HCT116 (cell line): ENCODE data around the gene PCP2. TPM values are rescaled to one million over a fixed set of nuclear protein-coding genes. Genes with fewer than 3 reads are reported as not detected.

Experiments used
- ATAC-seq: fragments of 200-7000 bp; cut with Tn5 transposase; 2 replicates; pipeline ENCODE4 v1.9.1; 2020; ENCODE audit warnings: mild to moderate bottlenecking, moderate library complexity
- BruUV-seq: library from RNA; stranded (reverse); fragments of 400-500 nt; replicated peaks from 2 replicates; lab custom pipeline; 2021; lab: Mats Ljungman, UMichigan
- CTCF ChIA-PET: fragments of 300-600 bp; sonication (Branson Sonifier 250); formaldehyde crosslinking; loops from one replicate; lab custom pipeline; 2021; ENCODE audit warnings: antibody characterized with exemption; lab: Charles Lee
- POLR2A ChIA-PET: fragments of 300-600, 350-600 bp; sonication (Branson Sonifier 250); formaldehyde crosslinking; loops from one replicate; lab custom pipeline; 2021; ENCODE audit warnings: antibody characterized with exemption; lab: Charles Lee
- RAD21 ChIA-PET, 2 experiments: fragments of 300-600 bp; sonication (Branson Sonifier 250); formaldehyde crosslinking; loops; one replicate each; lab custom pipeline; 2023; ENCODE audit warnings: low total read pairs in 2 of 2; ENCODE audit not compliant: uncharacterized antibody in 2 of 2, unreplicated experiment in 2 of 2, low non-redundant PET in 1 of 2; lab: Charles Lee
- DNase-seq: peaks from one replicate; pipeline ENCODE4 v3.0.0-alpha.2; 2010; ENCODE audit warnings: low read depth, low spot score
- H2AFZ ChIP-seq: fragments of 200-600 bp; shearing (Covaris generic), sonication (generic); 2 replicates; pipeline ENCODE4 v1.6.1; 2017; ENCODE audit warnings: low read depth, mixed run types, mixed read lengths, antibody characterized with exemption, low read length; ENCODE audit not compliant: poor library complexity, severe bottlenecking
- H3K27ac ChIP-seq: 2 replicates; pipeline ENCODE4 v1.5.1; 2012; ENCODE audit warnings: low read depth, low read length
- H3K27me3 ChIP-seq: fragments of 200-600 bp; sonication (generic); 2 replicates; pipeline ENCODE4 v1.6.1; 2016; ENCODE audit warnings: mixed run types, low read length, mixed read lengths; ENCODE audit not compliant: insufficient read depth
- H3K36me3 ChIP-seq, 2 experiments: fragments of 200-500 bp in 1 of 2; fragments of 200-600 bp in 1 of 2; sonication (Bioruptor generic) in 1 of 2; sonication (generic) in 1 of 2; 2 replicates each; pipeline versions ENCODE4 v1.5.1 to v1.6.1; 2014 to 2016; ENCODE audit warnings: low read length in 2 of 2, inconsistent platforms in 1 of 2, mixed read lengths in 1 of 2, mixed run types in 1 of 2; ENCODE audit not compliant: insufficient read depth in 2 of 2, control insufficient read depth in 1 of 2
- H3K4me1 ChIP-seq, 2 experiments: fragments of 200-600 bp in 1 of 2; sonication (generic) in 1 of 2; 2 replicates each; pipeline versions ENCODE4 v1.5.1 to v1.6.1; 2012 to 2017; ENCODE audit warnings: low read length in 2 of 2, inconsistent platforms in 1 of 2, mild to moderate bottlenecking in 1 of 2, mixed read lengths in 1 of 2, mixed run types in 1 of 2, moderate library complexity in 1 of 2; ENCODE audit not compliant: insufficient read depth in 2 of 2, control insufficient read depth in 1 of 2
- H3K4me2 ChIP-seq: fragments of 200-600 bp; sonication (generic); 2 replicates; pipeline ENCODE4 v1.6.1; 2017; ENCODE audit warnings: mixed run types, low read length, mixed read lengths
- H3K4me3 ChIP-seq, 2 experiments: fragments of 200-600 bp in 1 of 2; sonication (generic) in 1 of 2; replicated peaks in 1 of 2; 2 replicates each; pipeline ENCODE4 v1.5.1; 2011 to 2016; ENCODE audit warnings: low read length in 2 of 2, control low read depth in 1 of 2, low read depth in 1 of 2, mild to moderate bottlenecking in 1 of 2, mixed read lengths in 1 of 2, mixed run types in 1 of 2
- H3K79me2 ChIP-seq: fragments of 200-600 bp; sonication (generic); 2 replicates; pipeline ENCODE4 v1.6.1; 2017; ENCODE audit warnings: mild to moderate bottlenecking, mixed run types, low read length, moderate library complexity, mixed read lengths; ENCODE audit not compliant: insufficient read depth
- H3K9ac ChIP-seq: fragments of 200-600 bp; sonication (generic); 2 replicates; pipeline ENCODE4 v1.6.1; 2016; ENCODE audit warnings: low read length, mixed read lengths
- H3K9me2 ChIP-seq: fragments of 200-600 bp; sonication (generic), shearing (Covaris generic); 2 replicates; pipeline ENCODE4 v1.6.1; 2017; ENCODE audit warnings: mixed run types, mild to moderate bottlenecking, moderate library complexity; ENCODE audit not compliant: insufficient read depth
- H3K9me3 ChIP-seq, 2 experiments: fragments of 200-500 bp in 1 of 2; fragments of 200-600 bp in 1 of 2; sonication (Bioruptor generic) in 1 of 2; sonication (generic) in 1 of 2; 2 replicates each; pipeline ENCODE4 v1.6.1; 2014 to 2017; ENCODE audit warnings: low read length in 2 of 2, mixed read lengths in 2 of 2, inconsistent platforms in 1 of 2, low read depth in 1 of 2, mild to moderate bottlenecking in 1 of 2, mixed run types in 1 of 2, moderate library complexity in 1 of 2; ENCODE audit not compliant: control insufficient read depth in 1 of 2, insufficient read depth in 1 of 2
- H4K20me1 ChIP-seq: fragments of 200-600 bp; sonication (generic), shearing (Covaris generic); 2 replicates; pipeline ENCODE4 v1.6.1; 2017; ENCODE audit warnings: mixed run types, mild to moderate bottlenecking, moderate library complexity; ENCODE audit not compliant: insufficient read depth
- CEBPB ChIP-seq: IDR thresholded peaks from 2 replicates; pipeline ENCODE4 v1.6.1; 2012; ENCODE audit warnings: low read depth
- EGR1 ChIP-seq: IDR thresholded peaks from 2 replicates; pipeline ENCODE4 v1.6.1; 2012; ENCODE audit warnings: low read depth
- EZH2 ChIP-seq: fragments of 200-600 bp; sonication (generic); IDR thresholded peaks from 2 replicates; pipeline ENCODE4 v1.6.1; 2017; ENCODE audit warnings: antibody characterized with exemption, mixed run types
- EZH2phosphoT487 ChIP-seq: fragments of 200-600 bp; IDR thresholded peaks from 2 replicates; pipeline ENCODE4 v1.6.1; 2018; ENCODE audit warnings: antibody characterized with exemption, borderline replicate concordance
- FOSL1 ChIP-seq: IDR thresholded peaks from 2 replicates; pipeline ENCODE4 v1.6.1; 2012; ENCODE audit warnings: low read depth
- POLR2A ChIP-seq: IDR thresholded peaks from 2 replicates; pipeline ENCODE4 v1.7.0; 2011; ENCODE audit warnings: borderline replicate concordance; ENCODE audit not compliant: insufficient read depth, insufficient read length; ENCODE audit errors: extremely low read depth
- POLR2AphosphoS5 ChIP-seq: IDR thresholded peaks from 2 replicates; pipeline ENCODE4 v1.6.1; 2011; ENCODE audit warnings: mild to moderate bottlenecking, low read depth, low read length, moderate library complexity
- SIN3A ChIP-seq: IDR thresholded peaks from 2 replicates; pipeline ENCODE4 v1.6.1; 2012; ENCODE audit warnings: low read depth
- SP1 ChIP-seq: IDR thresholded peaks from 2 replicates; pipeline ENCODE4 v1.6.1; 2012; ENCODE audit warnings: low read depth
- SRF ChIP-seq: IDR thresholded peaks from 2 replicates; pipeline ENCODE4 v1.6.1; 2012; ENCODE audit warnings: low read depth
- YY1 ChIP-seq: IDR thresholded peaks from 2 replicates; pipeline ENCODE4 v1.6.1; 2011; ENCODE audit warnings: low read length, low read depth, moderate library complexity, mild to moderate bottlenecking; ENCODE audit not compliant: insufficient replicate concordance; ENCODE audit errors: extremely low read depth
- ZFX ChIP-seq: fragments of 450-650 bp; IDR thresholded peaks from 2 replicates; pipeline ENCODE4 v1.6.1; 2017
- ZNF274 ChIP-seq: fragments of 200-500 bp; sonication (Bioruptor generic); IDR thresholded peaks from 2 replicates; pipeline ENCODE4 v1.6.1; 2014; ENCODE audit warnings: mild to moderate bottlenecking, low read depth, low read length, inconsistent platforms
- intact Hi-C: fragments of 100-400 bp; cut with micrococcal nuclease; formaldehyde crosslinking; loops from 2 replicates; pipeline ENCODE4 v1.10.0; 2022
- total RNA-seq: library from RNA; stranded (reverse); gene quantifications from one replicate; pipeline ENCODE4 v1.2.1, GENCODE V29; 2021; ENCODE audit not compliant: unreplicated experiment
- TF ChIP-seq, protein P1 (sequence below): IDR thresholded peaks from 2 replicates; pipeline ENCODE4 v1.6.1; 2012
- TF ChIP-seq, protein P2 (sequence below): IDR thresholded peaks from 2 replicates; pipeline ENCODE4 v1.6.1; 2011; ENCODE audit warnings: mild to moderate bottlenecking, low read length, moderate library complexity; ENCODE audit not compliant: insufficient replicate concordance; ENCODE audit errors: extremely low read depth
- TF ChIP-seq, protein P3 (sequence below): IDR thresholded peaks from 2 replicates; pipeline ENCODE4 v1.6.1; 2012; ENCODE audit warnings: low read depth
- TF ChIP-seq, protein P4 (sequence below), 3 experiments: fragments of 200-600 bp in 1 of 3; sonication (generic) in 1 of 3; IDR thresholded peaks in 2 of 3; conservative IDR thresholded peaks in 1 of 3; 2 replicates each; pipeline ENCODE4 v1.5.1; 2012 to 2017; ENCODE audit warnings: low read depth in 2 of 3, low read length in 2 of 3, antibody characterized with exemption in 1 of 3, borderline replicate concordance in 1 of 3, control low read depth in 1 of 3, mild to moderate bottlenecking in 1 of 3, mixed read lengths in 1 of 3, mixed run types in 1 of 3, moderate library complexity in 1 of 3; ENCODE audit not compliant: insufficient read depth in 1 of 3
- TF ChIP-seq, protein P5 (sequence below): IDR thresholded peaks from 2 replicates; pipeline ENCODE4 v1.6.1; 2012

Gene PCP2
- total RNA-seq, 1 experiment from 2014 or later = 0.32 TPM

DNA sequence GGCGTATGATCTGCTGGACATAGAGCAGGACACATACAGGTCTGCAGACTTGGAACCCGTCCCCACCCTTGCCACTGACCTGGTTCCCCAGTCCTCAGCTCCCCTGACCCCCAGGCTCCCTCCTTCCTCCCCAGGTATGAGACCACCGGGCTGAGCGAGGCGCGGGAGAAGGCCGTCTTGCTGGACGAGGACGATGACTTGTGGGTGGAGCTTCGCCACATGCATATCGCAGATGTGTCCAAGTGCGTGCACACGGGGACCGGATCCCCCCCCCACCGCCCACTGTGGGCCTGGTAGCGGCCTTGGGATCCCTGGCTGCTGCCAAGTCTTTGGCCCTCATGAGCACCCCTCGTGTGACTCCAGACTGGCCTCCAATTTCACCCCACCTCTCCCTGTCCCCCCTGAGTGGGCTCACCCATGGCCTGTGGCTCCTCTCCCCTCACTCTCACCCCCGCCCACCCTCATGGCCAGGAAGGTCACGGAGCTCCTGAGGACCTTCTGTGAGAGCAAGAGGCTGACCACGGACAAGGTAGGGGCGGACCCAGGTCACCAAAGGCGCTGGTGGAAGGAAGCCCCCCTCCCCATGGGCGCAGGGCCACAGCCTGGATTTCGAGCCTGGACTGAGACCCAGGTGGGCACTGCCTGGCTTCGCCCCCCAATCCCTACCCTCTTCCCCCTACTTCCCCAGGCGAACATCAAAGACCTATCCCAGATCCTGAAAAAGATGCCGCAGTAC, 8.9 kb upstream of the PCP2 start:
- RAD21 ChIA-PET = no interaction called here

More for the DNA sequence above, 8.9 kb upstream of the PCP2 start:
- no peak overlapping the region for H3K4me2 ChIP-seq
- intact Hi-C loops = no loop called here
- no peak overlapping the region for H3K9ac ChIP-seq
- CTCF ChIA-PET = no interaction called here
- H4K20me1 ChIP-seq = no peaks in the 10 kb centered on the region
- POLR2A ChIA-PET = no interaction called here
- H3K27ac ChIP-seq = no peak overlapping the region
- H2AFZ ChIP-seq = no peak overlapping the region
- H3K9me2 ChIP-seq = no peaks in the 10 kb centered on the region
- no peaks in the 10 kb centered on the region for H3K27me3 ChIP-seq
- H3K4me3 ChIP-seq = no peak overlapping the region
- no TSS peak for BruUV-seq
- DNase-seq (no peak), ATAC-seq (no peak)
- peaks cover 0 to 11% of the 10 kb centered on the region in 2 experiments; a peak in 1 of 4 replicates for H3K36me3 ChIP-seq
- peaks cover 0 to 4% of the 10 kb centered on the region in 2 experiments; a peak in 1 of 4 replicates for H3K9me3 ChIP-seq
- H3K4me1 ChIP-seq = peaks cover 5 to 20% of the 10 kb centered on the region in 2 experiments; a peak in 3 of 4 replicates
- peaks cover 15% of the 10 kb centered on the region for H3K79me2 ChIP-seq
- TF ChIP-seq POLR2AphosphoS5 (no peak), SP1 (no peak), SIN3A (no peak), ZFX (no peak), POLR2A (no peak), FOSL1 (no peak), EGR1 (no peak), ZNF274 (no peak), EZH2phosphoT487 (no peak), EZH2 (no peak), CEBPB (no peak), SRF (no peak), YY1 (no peak)
- TF ChIP-seq, protein P1, sequence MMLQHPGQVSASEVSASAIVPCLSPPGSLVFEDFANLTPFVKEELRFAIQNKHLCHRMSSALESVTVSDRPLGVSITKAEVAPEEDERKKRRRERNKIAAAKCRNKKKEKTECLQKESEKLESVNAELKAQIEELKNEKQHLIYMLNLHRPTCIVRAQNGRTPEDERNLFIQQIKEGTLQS = no peak
- TF ChIP-seq, protein P2, sequence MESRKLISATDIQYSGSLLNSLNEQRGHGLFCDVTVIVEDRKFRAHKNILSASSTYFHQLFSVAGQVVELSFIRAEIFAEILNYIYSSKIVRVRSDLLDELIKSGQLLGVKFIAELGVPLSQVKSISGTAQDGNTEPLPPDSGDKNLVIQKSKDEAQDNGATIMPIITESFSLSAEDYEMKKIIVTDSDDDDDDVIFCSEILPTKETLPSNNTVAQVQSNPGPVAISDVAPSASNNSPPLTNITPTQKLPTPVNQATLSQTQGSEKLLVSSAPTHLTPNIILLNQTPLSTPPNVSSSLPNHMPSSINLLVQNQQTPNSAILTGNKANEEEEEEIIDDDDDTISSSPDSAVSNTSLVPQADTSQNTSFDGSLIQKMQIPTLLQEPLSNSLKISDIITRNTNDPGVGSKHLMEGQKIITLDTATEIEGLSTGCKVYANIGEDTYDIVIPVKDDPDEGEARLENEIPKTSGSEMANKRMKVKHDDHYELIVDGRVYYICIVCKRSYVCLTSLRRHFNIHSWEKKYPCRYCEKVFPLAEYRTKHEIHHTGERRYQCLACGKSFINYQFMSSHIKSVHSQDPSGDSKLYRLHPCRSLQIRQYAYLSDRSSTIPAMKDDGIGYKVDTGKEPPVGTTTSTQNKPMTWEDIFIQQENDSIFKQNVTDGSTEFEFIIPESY = no peak
- TF ChIP-seq, protein P3, sequence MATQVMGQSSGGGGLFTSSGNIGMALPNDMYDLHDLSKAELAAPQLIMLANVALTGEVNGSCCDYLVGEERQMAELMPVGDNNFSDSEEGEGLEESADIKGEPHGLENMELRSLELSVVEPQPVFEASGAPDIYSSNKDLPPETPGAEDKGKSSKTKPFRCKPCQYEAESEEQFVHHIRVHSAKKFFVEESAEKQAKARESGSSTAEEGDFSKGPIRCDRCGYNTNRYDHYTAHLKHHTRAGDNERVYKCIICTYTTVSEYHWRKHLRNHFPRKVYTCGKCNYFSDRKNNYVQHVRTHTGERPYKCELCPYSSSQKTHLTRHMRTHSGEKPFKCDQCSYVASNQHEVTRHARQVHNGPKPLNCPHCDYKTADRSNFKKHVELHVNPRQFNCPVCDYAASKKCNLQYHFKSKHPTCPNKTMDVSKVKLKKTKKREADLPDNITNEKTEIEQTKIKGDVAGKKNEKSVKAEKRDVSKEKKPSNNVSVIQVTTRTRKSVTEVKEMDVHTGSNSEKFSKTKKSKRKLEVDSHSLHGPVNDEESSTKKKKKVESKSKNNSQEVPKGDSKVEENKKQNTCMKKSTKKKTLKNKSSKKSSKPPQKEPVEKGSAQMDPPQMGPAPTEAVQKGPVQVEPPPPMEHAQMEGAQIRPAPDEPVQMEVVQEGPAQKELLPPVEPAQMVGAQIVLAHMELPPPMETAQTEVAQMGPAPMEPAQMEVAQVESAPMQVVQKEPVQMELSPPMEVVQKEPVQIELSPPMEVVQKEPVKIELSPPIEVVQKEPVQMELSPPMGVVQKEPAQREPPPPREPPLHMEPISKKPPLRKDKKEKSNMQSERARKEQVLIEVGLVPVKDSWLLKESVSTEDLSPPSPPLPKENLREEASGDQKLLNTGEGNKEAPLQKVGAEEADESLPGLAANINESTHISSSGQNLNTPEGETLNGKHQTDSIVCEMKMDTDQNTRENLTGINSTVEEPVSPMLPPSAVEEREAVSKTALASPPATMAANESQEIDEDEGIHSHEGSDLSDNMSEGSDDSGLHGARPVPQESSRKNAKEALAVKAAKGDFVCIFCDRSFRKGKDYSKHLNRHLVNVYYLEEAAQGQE = no peak
- TF ChIP-seq, protein P4, sequence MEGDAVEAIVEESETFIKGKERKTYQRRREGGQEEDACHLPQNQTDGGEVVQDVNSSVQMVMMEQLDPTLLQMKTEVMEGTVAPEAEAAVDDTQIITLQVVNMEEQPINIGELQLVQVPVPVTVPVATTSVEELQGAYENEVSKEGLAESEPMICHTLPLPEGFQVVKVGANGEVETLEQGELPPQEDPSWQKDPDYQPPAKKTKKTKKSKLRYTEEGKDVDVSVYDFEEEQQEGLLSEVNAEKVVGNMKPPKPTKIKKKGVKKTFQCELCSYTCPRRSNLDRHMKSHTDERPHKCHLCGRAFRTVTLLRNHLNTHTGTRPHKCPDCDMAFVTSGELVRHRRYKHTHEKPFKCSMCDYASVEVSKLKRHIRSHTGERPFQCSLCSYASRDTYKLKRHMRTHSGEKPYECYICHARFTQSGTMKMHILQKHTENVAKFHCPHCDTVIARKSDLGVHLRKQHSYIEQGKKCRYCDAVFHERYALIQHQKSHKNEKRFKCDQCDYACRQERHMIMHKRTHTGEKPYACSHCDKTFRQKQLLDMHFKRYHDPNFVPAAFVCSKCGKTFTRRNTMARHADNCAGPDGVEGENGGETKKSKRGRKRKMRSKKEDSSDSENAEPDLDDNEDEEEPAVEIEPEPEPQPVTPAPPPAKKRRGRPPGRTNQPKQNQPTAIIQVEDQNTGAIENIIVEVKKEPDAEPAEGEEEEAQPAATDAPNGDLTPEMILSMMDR (IDR thresholded peaks at IDR 0.05 in 2 of 3, conservative IDR thresholded peaks at IDR 0.05 in 1 of 3; ENCODE audit: borderline replicate concordance in 1 of 3, insufficient read depth in 1 of 3, low read depth in 2 of 3, low read length in 2 of 3) = no peak
- TF ChIP-seq, protein P5, sequence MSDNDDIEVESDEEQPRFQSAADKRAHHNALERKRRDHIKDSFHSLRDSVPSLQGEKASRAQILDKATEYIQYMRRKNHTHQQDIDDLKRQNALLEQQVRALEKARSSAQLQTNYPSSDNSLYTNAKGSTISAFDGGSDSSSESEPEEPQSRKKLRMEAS = no peak
